Measurements from ENCODE around the gene GBX2.

Gene GBX2

DNA sequence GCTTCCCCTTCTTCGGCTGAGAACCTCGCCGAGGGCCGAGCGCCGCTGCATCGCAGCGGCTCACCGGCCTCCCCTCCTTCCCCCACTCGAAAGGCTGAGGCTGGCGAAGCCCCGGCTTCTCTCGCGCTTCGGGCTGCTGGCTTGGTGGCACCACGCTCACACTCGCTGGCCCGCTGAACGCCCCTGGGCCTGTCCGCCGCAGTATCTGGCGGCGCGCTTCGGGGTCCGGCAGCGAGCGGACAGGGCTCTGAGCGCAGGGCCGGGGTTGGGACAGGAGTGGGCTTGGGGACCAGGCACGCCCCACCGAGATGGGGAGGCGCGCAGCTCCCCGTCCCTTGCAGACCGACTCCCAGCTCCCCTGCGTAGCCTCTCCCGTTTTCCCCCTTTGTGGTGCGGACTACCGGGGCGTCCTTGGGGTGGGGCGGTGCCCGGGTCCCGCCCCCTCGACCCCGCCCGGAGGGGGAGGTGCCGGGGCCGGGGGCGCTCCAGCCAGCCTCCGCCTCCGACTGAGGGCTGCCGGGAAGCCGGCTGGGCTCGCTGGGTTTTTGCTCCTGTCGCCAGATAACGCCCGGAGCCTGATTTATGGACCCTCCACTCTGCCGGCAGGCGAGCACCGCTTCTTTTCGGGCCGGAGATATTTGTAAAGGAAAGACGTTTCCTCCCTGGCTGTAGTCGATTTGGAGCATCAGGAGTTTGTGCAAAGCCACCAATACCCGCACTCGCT lies 3.8 kb downstream of the GBX2 start:
- H3K4me3 ChIP-seq (replicated peaks; ENCODE audit: low read depth, low read length), result peak overlapping the region; percentile 37

DNA sequence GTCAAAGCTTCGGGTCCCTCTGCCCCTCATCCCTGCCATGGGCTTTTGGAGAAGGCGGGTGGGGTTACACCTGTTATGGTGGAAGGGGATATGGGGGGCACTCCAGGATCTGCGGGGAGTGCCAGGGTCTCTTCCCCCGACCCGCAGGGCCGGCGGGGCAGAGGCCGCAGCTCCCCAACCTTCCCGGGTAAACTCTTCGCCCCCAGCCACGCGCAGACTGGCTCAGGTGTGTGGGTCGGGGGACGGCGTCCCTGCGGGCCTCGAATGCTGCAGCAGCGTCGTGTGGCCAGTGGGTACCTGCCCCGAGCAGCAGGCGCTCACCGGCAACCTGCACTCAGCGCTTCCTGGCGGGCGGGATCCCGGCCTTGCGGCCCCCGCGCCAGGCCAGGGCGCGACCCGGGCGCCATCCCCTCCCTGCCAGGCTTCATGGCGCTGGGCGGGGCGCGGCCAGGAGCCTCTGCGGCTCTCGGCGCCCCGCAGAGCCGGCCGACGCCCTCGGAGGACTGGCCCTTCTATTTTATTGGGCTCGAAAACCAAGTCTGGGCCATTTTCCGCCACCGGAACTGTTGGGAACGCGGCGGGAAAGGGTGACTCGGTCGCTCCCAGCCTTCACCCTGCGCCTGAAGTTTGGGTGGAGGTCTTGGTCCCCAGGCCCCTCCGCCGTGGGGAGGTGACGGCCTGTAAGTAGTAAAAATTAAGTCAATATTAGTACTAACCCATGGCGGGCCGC lies 4.5 kb downstream of the GBX2 start:
- DNase-seq (ENCODE audit: low read depth), result no peak
- TF ChIP-seq, protein P1, sequence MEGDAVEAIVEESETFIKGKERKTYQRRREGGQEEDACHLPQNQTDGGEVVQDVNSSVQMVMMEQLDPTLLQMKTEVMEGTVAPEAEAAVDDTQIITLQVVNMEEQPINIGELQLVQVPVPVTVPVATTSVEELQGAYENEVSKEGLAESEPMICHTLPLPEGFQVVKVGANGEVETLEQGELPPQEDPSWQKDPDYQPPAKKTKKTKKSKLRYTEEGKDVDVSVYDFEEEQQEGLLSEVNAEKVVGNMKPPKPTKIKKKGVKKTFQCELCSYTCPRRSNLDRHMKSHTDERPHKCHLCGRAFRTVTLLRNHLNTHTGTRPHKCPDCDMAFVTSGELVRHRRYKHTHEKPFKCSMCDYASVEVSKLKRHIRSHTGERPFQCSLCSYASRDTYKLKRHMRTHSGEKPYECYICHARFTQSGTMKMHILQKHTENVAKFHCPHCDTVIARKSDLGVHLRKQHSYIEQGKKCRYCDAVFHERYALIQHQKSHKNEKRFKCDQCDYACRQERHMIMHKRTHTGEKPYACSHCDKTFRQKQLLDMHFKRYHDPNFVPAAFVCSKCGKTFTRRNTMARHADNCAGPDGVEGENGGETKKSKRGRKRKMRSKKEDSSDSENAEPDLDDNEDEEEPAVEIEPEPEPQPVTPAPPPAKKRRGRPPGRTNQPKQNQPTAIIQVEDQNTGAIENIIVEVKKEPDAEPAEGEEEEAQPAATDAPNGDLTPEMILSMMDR (IDR thresholded peaks at IDR 0.05; ENCODE audit: low read length, missing control alignments), result no peak
- peak overlapping the region; percentile 37 for H3K4me3 ChIP-seq (replicated peaks; ENCODE audit: low read depth, low read length)

More for the DNA sequence above, 3.8 kb downstream of the GBX2 start:
- TF ChIP-seq, protein P1 (IDR thresholded peaks at IDR 0.05; ENCODE audit: low read length, missing control alignments), result no peak
- DNase-seq (ENCODE audit: low read depth), result peak; percentile 16

DNA sequence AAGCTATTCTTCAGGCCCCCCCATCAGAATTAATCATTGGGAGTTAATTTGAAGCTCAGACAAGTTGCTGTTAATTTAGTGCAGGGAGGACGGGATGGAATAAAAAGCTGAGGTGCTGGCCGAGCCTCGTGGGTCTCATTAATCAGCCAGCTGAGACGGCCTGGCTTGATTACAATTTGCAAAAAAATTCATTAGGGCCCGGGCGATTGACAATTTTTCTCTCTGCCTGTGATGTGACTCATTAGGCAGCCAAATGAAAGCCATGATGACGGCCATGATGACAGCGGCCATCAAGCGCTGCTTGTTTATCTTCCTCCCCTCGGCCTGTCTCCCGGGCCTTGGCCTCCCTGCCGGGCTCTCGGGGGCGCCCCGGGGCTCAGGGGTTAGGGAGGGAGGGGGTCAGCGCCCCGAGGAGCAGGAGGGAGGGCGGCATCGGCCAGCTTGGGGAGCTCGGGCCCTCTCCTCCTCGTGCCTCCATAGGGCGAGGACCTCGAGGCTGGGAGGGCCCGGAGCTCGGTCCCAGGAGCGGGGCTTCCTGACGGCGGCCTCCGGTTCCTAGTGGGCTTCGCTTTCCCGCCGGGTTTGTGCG lies 5.2 kb downstream of the GBX2 start:
- TF ChIP-seq, protein P1 (IDR thresholded peaks at IDR 0.05; ENCODE audit: low read length, missing control alignments), result no peak
- DNase-seq (ENCODE audit: low read depth), result no peak

DNA sequence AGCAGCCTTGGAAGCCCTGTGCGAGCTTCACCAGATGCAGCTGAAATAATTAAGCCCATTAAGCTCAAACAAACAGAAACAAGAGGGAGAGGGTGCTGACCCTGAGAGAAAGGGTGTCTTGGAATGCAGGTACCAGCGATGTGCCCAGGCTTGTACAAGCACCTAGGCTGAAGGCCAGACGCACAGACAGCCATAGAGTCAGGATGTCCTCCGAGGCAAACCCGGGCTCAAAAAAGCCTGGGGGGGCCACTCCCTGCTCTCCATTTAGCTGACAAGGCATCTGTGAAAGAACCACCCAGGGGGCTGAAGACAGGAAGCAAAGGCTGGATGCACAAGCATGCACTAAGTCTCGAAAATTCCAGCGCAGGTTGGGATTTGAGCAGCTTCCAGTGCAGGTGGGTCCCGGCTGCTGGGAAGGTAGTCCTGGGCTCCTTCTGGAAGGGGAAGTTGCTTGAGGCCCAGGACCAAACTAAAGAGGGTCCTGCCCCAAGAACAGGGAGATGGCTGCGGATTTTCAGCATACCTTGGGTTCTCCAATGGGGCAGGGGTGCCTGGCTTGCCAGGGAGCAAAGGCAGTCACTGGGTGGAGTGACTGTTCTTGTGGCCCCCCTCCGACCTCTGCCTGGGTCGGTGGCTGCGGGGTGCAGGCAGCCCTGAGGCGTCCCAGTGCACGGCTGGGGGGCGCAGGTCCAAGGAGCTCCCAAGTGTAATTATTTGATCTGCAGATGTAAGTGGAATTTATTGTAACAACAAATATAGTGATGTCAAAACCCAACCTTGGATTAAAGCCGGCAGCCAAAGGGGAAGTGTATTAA lies 5.9 kb downstream of the GBX2 start:
- DNase-seq (ENCODE audit: low read depth), result no peak
- TF ChIP-seq, protein P1 (IDR thresholded peaks at IDR 0.05; ENCODE audit: low read length, missing control alignments), result no peak
- no peak overlapping the region for H3K4me3 ChIP-seq (replicated peaks; ENCODE audit: low read depth, low read length)

More for the DNA sequence above, 5.2 kb downstream of the GBX2 start:
- no peak overlapping the region for H3K4me3 ChIP-seq (replicated peaks; ENCODE audit: low read depth, low read length)

DNA sequence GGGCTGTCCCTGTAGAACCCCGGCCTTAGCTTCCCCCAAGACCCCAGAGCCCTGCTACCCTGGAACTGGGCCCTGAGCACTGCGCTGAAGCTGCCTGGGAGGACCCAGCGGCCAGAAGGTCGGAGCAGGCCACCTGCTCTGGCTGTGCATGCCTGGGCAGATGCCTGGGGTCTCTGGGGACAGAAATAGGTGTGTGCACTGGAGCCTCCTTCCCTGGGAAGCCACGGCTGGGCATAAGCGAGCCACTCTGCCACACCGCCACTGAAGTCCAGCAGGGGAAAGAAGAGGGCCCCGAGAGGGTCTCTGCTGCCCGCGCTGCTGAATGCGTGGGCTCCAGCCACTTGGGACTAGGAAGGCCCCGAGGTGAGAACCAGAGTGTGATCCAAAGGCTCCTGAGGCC lies 6.7 kb downstream of the GBX2 start:
- DNase-seq (ENCODE audit: low read depth), result no peak
- H3K4me3 ChIP-seq (replicated peaks; ENCODE audit: low read depth, low read length), result no peak overlapping the region
- TF ChIP-seq, protein P1 (IDR thresholded peaks at IDR 0.05; ENCODE audit: low read length, missing control alignments), result no peak

DNA sequence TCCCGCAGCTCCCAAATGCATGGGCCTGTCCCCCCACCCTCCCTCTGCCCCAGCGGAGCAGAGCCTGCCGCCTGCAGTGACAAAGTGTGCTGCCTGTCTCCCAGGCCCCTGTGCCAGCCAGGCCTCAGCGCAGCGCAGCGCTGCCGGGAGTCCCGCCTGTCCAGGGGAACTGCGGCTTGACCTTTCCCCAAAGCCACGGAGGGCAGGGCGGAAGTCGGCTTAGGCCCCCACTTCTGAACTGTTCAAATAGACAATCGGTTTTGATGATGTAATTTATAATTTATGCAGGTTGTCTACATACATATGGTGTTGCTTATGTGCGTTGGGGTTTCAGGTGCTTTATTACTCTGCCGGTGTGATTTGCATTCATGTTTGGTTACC lies 7.1 kb downstream of the GBX2 start:
- TF ChIP-seq, protein P1 (IDR thresholded peaks at IDR 0.05; ENCODE audit: low read length, missing control alignments), result no peak
- DNase-seq (ENCODE audit: low read depth), result no peak
- H3K4me3 ChIP-seq (replicated peaks; ENCODE audit: low read depth, low read length), result no peak overlapping the region

All from fibroblast of pulmonary artery (primary cell).